Kidney epithelial cell (primary cell): ENCODE results near the gene GPR25. TPM values are rescaled to one million over a fixed set of nuclear protein-coding genes. Genes with fewer than 3 reads are reported as not detected.

Experiments used
- DNase-seq: peaks from one replicate; pipeline ENCODE4 v3.0.0-alpha.2; 2010; ENCODE audit warnings: low read depth
- H3K27me3 ChIP-seq: 2 replicates; pipeline ENCODE4 v1.6.0; 2011; ENCODE audit warnings: low read length; ENCODE audit not compliant: control insufficient read depth, insufficient read depth
- H3K36me3 ChIP-seq: 2 replicates; pipeline ENCODE4 v1.5.1; 2011; ENCODE audit warnings: low read length; ENCODE audit not compliant: control insufficient read depth, insufficient read depth
- H3K4me3 ChIP-seq: 2 replicates; pipeline ENCODE4 v1.5.1; 2011; ENCODE audit warnings: low read depth, mild to moderate bottlenecking, control low read depth, low read length
- CTCF ChIP-seq: IDR thresholded peaks from 2 replicates; pipeline ENCODE4 v1.5.1; 2011; ENCODE audit warnings: mild to moderate bottlenecking, moderate library complexity, low read length, control low read depth, inconsistent platforms; ENCODE audit not compliant: insufficient read depth, poor library complexity, severe bottlenecking
- total RNA-seq: library from RNA; depleted of rRNA; stranded (reverse); fragments of >200 nt; gene quantifications from 2 replicates; pipeline ENCODE4 v1.2.3, GENCODE V29; 2015

GPR25 gene
- total RNA-seq, 1 donor from 2014 or later = not detected

DNA sequence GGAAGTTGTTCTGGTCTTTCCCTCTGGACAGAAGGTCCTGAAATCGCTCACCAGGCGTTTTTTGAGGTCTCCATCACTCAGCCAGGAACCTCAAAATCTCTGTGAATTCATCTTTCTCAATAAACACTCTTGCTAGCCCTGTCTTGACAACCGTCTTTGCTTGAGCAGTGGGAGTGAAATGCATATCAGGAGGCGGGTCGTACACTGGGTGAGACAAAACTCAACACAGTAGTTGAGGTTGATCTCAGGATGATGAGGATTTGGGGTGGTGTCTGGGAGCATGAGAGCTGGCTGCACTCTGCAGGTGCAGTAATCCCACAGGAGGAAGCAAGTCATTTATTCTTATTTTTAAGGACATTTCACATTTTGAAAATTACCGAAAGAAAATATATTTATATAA is 1.9 kb downstream of the GPR25 start:
- H3K36me3 ChIP-seq = no peaks in the 10 kb centered on the region
- H3K27me3 ChIP-seq = peaks cover 23% of the 10 kb centered on the region
- no peak for TF ChIP-seq CTCF
- no peak overlapping the region for H3K4me3 ChIP-seq
- no peak for DNase-seq

DNA sequence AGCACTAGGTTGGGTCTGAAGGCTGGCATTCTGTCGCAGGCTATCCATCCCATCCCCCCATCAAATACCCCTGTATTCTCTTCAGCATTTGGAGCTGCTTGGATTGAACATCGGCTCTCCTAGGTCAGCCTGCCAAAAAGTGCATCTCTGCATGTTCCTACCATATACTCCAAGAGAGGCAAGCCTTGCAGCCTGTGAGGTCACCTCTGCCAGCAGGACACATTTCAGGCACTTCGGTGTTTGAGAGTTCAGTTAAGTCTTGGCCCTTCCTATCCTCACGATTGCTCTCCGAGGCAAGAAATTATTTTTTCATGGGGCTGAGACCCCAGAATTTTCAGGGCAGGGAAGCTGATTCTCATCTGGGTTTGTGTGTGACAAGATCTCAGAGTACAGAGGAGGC is 2.6 kb downstream of the GPR25 start:
- no peak for TF ChIP-seq CTCF
- no peak overlapping the region for H3K4me3 ChIP-seq
- H3K36me3 ChIP-seq = no peaks in the 10 kb centered on the region
- no peak for DNase-seq
- peaks cover 23% of the 10 kb centered on the region for H3K27me3 ChIP-seq

DNA sequence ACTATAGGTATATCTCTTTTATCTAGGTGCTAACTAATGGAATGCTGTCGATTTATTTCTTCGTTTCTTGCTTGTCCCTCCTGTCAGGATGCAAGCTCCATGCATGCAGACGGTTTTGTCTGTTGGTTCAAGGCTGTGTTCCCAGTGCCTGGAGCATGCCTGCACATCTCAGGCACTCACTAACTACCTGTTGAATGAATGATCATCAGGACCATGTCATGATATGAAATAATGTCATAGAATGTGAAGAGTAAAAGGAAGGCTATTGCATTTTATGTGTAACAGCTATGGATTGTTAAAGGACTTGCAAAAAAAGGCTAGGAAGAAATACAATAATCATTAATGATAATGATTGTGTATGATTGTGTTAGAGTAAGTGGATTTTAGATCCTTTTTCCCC is 4.2 kb downstream of the GPR25 start:
- no peak for TF ChIP-seq CTCF
- Histone ChIP-seq H3K36me3 (no peaks in the 10 kb centered on the region), H3K4me3 (no peak overlapping the region), H3K27me3 (peaks cover 23% of the 10 kb centered on the region)
- no peak for DNase-seq

DNA sequence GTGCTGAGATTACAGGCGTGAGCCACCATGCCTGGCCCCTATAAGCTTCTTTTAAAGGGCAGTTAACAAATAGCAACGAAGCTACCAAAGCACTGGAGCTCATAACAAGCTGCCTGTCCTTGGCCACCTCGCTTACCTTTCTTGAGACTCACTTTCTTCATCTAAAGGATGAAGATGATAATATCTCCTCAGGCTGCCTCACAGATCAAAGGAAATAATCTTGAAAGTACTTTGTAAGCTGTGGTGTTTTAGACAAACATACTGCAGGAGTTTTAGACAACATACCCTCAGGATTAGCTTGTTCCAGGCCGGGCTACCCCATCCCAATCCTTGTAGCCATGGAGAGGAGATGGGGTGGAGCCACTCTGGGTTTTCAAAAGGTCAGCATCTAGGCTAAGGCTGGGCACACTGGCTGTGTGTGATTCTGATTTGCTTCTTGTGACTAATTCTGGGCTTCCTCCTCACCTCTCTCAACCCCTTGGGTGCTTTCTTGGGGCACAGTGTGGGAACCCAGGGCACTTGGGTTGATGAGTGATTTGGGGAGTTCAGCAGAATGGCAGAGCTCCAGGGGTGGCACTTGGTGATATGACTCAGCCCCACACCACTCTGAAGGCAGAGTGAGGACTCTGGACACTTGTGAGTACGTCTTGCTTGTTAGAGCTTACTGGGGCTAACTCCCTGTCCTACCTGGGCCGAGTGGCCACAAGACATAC is 5.2 kb downstream of the GPR25 start:
- Histone ChIP-seq H3K4me3 (no peak overlapping the region), H3K36me3 (no peaks in the 10 kb centered on the region), H3K27me3 (peaks cover 14% of the 10 kb centered on the region)
- TF ChIP-seq CTCF = no peak
- no peak for DNase-seq

DNA sequence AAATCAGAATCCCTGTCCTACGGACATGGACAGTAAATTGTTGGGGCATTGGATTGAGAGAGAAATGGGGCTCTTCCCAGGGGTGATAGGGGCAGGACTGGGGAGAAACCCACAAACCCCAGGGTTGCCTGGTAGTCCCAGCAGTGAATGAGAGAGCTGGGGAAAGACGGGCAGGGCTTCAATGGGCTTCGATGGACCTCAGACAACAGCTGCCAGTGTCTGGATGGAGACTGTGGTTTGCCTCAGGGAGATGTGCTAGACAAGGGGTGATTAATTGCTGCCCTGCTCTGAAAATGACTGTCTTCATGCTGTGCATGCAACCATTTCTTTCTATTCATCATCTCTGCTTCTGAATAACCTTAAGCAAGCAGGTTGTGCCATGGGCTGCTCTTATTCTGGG is 7.4 kb downstream of the GPR25 start:
- no peak for DNase-seq
- no peak for TF ChIP-seq CTCF
- Histone ChIP-seq H3K36me3 (no peaks in the 10 kb centered on the region), H3K27me3 (no peaks in the 10 kb centered on the region), H3K4me3 (no peak overlapping the region)

GRCh38 chr1:200883118-200883517 is 10.3 kb downstream of the GPR25 start:
- no peak overlapping the region for H3K4me3 ChIP-seq
- no peaks in the 10 kb centered on the region for H3K27me3 ChIP-seq
- no peaks in the 10 kb centered on the region for H3K36me3 ChIP-seq
- DNase-seq = no peak
- TF ChIP-seq CTCF = no peak
